ENCODE measurements around the gene PCDHGA5.

Gene PCDHGA5

DNA sequence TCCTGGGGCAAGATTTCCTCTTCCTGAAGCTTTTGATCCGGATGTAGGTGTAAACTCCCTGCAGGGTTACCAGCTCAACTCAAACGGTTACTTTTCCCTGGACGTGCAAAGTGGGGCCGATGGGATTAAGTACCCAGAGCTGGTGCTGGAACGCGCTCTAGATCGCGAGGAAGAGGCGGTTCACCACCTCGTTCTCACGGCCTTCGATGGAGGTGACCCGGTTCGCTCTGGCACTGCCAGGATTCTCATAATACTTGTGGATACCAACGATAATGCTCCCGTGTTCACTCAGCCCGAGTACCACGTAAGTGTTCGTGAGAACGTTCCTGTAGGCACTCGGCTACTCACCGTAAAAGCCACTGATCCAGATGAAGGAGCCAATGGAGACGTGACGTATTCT, 8.3 kb upstream of the PCDHGA5 start:
- no peak overlapping the region for H3K4ac ChIP-seq (ENCODE audit: low read depth in 1 of 2, low read length in 2 of 2)
- H3K36me3 ChIP-seq (ENCODE audit: control insufficient read depth in 1 of 2, insufficient read depth in 2 of 2, low read depth in 1 of 2, low read length in 2 of 2): no peaks in the 10 kb centered on the region

DNA sequence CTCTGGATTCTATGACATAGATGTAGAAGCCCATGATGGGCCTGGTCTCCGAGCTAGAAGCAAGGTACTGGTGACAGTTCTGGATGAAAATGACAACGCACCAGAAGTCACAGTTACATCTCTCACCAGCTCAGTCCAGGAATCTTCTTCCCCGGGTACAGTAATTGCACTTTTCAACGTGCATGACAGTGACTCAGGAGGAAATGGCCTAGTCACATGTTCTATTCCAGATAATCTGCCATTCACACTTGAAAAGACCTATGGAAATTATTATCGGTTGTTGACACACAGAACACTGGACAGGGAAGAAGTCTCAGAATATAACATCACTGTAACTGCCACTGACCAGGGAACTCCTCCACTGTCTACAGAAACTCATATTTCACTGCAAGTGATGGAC, 7.8 kb upstream of the PCDHGA5 start:
- Histone ChIP-seq H4K8ac (ENCODE audit: low read length) (no peak overlapping the region), H3K4me1 (ENCODE audit: control insufficient read depth, insufficient read depth, low read depth, low read length) (peaks cover 1% of the 10 kb centered on the region), H3K27ac (ENCODE audit: low read length, poor library complexity, severe bottlenecking) (no peak overlapping the region), H3K4ac (ENCODE audit: low read depth in 1 of 2, low read length in 2 of 2) (no peak overlapping the region), H3K23ac (ENCODE audit: low read length in 2 of 2) (no peak overlapping the region), H3K27me3 (ENCODE audit: control insufficient read depth in 1 of 2, insufficient read depth in 1 of 2, low read length in 2 of 2) (no peaks in the 10 kb centered on the region), H3K4me3 (ENCODE audit: insufficient read depth in 1 of 2, low read depth in 1 of 2, low read length in 2 of 2) (no peak overlapping the region), H2BK15ac (ENCODE audit: low read depth, poor library complexity, severe bottlenecking) (no peak overlapping the region), H2AFZ (ENCODE audit: low read depth, low read length) (no peak overlapping the region), H3K4me2 (ENCODE audit: low read length, poor library complexity, severe bottlenecking) (no peak overlapping the region), H2BK120ac (ENCODE audit: low read depth, low read length) (no peak overlapping the region), H3K9ac (ENCODE audit: low read length) (no peak overlapping the region), H2BK12ac (ENCODE audit: low read length in 2 of 2) (no peak overlapping the region), H3K9me3 (ENCODE audit: control insufficient read depth, low read length) (peaks cover 69% of the 10 kb centered on the region), H3K14ac (ENCODE audit: low read length in 2 of 2) (no peak overlapping the region), H3K18ac (ENCODE audit: low read depth in 1 of 2, low read length in 2 of 2) (no peak overlapping the region), H3K36me3 (ENCODE audit: control insufficient read depth in 1 of 2, insufficient read depth in 2 of 2, low read depth in 1 of 2, low read length in 2 of 2) (no peaks in the 10 kb centered on the region), H2BK5ac (ENCODE audit: low read depth, low read length, poor library complexity, severe bottlenecking) (no peak overlapping the region), H3K79me1 (replicated peaks; ENCODE audit: low read length, poor library complexity, severe bottlenecking) (no peaks in the 10 kb centered on the region), H2AK5ac (ENCODE audit: low read length, severe bottlenecking) (no peak overlapping the region), H4K91ac (ENCODE audit: low read length) (no peak overlapping the region)
- no peak for DNase-seq
- WGBS: 80% methylated on average over 5 of the region's 5 CpGs

More for the DNA sequence above, 8.3 kb upstream of the PCDHGA5 start:
- Histone ChIP-seq H3K18ac (ENCODE audit: low read depth in 1 of 2, low read length in 2 of 2) (no peak overlapping the region), H4K91ac (ENCODE audit: low read length) (no peak overlapping the region), H2AFZ (ENCODE audit: low read depth, low read length) (no peak overlapping the region), H2BK5ac (ENCODE audit: low read depth, low read length, poor library complexity, severe bottlenecking) (no peak overlapping the region), H3K79me1 (replicated peaks; ENCODE audit: low read length, poor library complexity, severe bottlenecking) (no peaks in the 10 kb centered on the region), H3K23ac (ENCODE audit: low read length in 2 of 2) (no peak overlapping the region), H3K9ac (ENCODE audit: low read length) (no peak overlapping the region), H3K4me3 (ENCODE audit: insufficient read depth in 1 of 2, low read depth in 1 of 2, low read length in 2 of 2) (peak overlapping the region in 1 of 2 experiments; percentile 73), H2BK120ac (ENCODE audit: low read depth, low read length) (no peak overlapping the region), H3K9me3 (ENCODE audit: control insufficient read depth, low read length) (peaks cover 69% of the 10 kb centered on the region), H2AK5ac (ENCODE audit: low read length, severe bottlenecking) (no peak overlapping the region), H4K8ac (ENCODE audit: low read length) (no peak overlapping the region), H3K27me3 (ENCODE audit: control insufficient read depth in 1 of 2, insufficient read depth in 1 of 2, low read length in 2 of 2) (no peaks in the 10 kb centered on the region), H3K14ac (ENCODE audit: low read length in 2 of 2) (no peak overlapping the region), H3K4me1 (ENCODE audit: control insufficient read depth, insufficient read depth, low read depth, low read length) (peaks cover 1% of the 10 kb centered on the region), H3K4me2 (ENCODE audit: low read length, poor library complexity, severe bottlenecking) (no peak overlapping the region), H2BK12ac (ENCODE audit: low read length in 2 of 2) (no peak overlapping the region), H3K27ac (ENCODE audit: low read length, poor library complexity, severe bottlenecking) (no peak overlapping the region), H2BK15ac (ENCODE audit: low read depth, poor library complexity, severe bottlenecking) (no peak overlapping the region)
- no peak for DNase-seq
- 94% methylated on average over 24 of the region's 24 CpGs for WGBS

DNA sequence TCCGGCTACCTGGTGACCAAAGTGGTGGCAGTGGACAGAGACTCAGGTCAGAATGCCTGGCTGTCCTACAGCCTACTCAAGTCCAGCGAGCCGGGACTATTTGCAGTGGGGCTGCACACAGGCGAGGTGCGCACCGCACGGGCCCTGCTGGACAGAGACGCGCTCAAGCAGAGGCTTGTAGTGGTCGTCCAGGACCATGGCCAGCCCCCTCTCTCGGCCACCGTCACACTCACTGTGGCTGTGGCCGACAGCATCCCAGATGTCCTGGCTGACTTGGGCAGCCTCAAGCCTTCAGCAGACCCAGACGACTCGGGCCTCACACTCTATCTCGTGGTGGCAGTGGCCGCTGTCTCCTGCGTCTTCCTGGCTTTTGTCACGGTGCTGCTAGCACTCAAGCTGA, 7.0 kb upstream of the PCDHGA5 start:
- Histone ChIP-seq H4K8ac (ENCODE audit: low read length) (no peak overlapping the region), H3K23ac (ENCODE audit: low read length in 2 of 2) (no peak overlapping the region), H2BK12ac (ENCODE audit: low read length in 2 of 2) (no peak overlapping the region), H3K36me3 (ENCODE audit: control insufficient read depth in 1 of 2, insufficient read depth in 2 of 2, low read depth in 1 of 2, low read length in 2 of 2) (no peaks in the 10 kb centered on the region), H2AK5ac (ENCODE audit: low read length, severe bottlenecking) (no peak overlapping the region), H3K27me3 (ENCODE audit: control insufficient read depth in 1 of 2, insufficient read depth in 1 of 2, low read length in 2 of 2) (no peaks in the 10 kb centered on the region), H4K91ac (ENCODE audit: low read length) (no peak overlapping the region), H2BK5ac (ENCODE audit: low read depth, low read length, poor library complexity, severe bottlenecking) (no peak overlapping the region), H3K9ac (ENCODE audit: low read length) (no peak overlapping the region), H3K14ac (ENCODE audit: low read length in 2 of 2) (no peak overlapping the region), H3K18ac (ENCODE audit: low read depth in 1 of 2, low read length in 2 of 2) (no peak overlapping the region), H3K4me3 (ENCODE audit: insufficient read depth in 1 of 2, low read depth in 1 of 2, low read length in 2 of 2) (peak overlapping the region in 1 of 2 experiments; percentile 19), H2AFZ (ENCODE audit: low read depth, low read length) (no peak overlapping the region), H3K27ac (ENCODE audit: low read length, poor library complexity, severe bottlenecking) (no peak overlapping the region), H3K79me1 (replicated peaks; ENCODE audit: low read length, poor library complexity, severe bottlenecking) (no peaks in the 10 kb centered on the region), H3K9me3 (ENCODE audit: control insufficient read depth, low read length) (peaks cover 70% of the 10 kb centered on the region), H3K4ac (ENCODE audit: low read depth in 1 of 2, low read length in 2 of 2) (no peak overlapping the region), H2BK120ac (ENCODE audit: low read depth, low read length) (no peak overlapping the region), H3K4me1 (ENCODE audit: control insufficient read depth, insufficient read depth, low read depth, low read length) (no peaks in the 10 kb centered on the region), H3K4me2 (ENCODE audit: low read length, poor library complexity, severe bottlenecking) (no peak overlapping the region), H2BK15ac (ENCODE audit: low read depth, poor library complexity, severe bottlenecking) (no peak overlapping the region)
- WGBS: 88% methylated on average over 19 of the region's 19 CpGs
- DNase-seq: no peak

DNA sequence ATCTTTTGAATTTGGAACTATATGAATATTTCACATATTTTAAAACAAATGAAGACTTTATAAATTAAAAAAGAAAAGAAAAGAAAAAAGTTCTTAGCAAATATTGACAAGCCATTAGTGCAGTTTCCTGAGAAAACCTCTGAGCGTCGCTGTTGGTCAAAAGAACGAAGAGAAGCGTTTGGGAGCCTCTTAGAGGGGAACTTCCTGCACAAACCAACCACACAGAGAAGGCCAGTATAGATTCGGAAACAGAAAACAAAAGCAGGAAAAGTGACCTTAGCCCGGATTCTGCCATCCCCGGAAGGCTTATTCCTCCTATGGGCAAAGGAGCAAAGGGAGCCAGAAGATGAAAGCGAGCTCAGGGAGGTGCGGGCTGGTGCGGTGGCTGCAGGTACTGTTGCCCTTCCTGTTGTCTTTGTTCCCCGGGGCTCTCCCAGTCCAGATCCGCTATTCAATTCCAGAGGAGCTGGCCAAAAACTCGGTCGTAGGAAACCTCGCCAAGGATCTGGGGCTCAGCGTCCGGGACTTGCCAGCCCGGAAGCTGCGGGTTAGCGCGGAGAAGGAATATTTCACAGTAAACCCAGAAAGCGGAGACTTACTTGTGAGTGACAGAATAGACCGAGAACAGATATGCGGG, 4.1 kb upstream of the PCDHGA5 start, which contains the start of gene PCDHGB2:
Gene PCDHGB2, plus strand, starts transcription at position 205 of the 637 bp plus-strand sequence. Its CDS starts 142 bp downstream, at position 347.
- H3K4me3 ChIP-seq (ENCODE audit: insufficient read depth in 1 of 2, low read depth in 1 of 2, low read length in 2 of 2): peak within 1 kb of the TSS in 1 of 2 experiments; percentile 70
- no peaks in the 10 kb centered on the region for H3K4me1 ChIP-seq (ENCODE audit: control insufficient read depth, insufficient read depth, low read depth, low read length)
- no peak within 1 kb of the TSS for H3K27ac ChIP-seq (ENCODE audit: low read length, poor library complexity, severe bottlenecking)
- no peak within 1 kb of the TSS for H2BK120ac ChIP-seq (ENCODE audit: low read depth, low read length)
- DNase-seq: peak; percentile 1
- no peak within 1 kb of the TSS for H3K18ac ChIP-seq (ENCODE audit: low read depth in 1 of 2, low read length in 2 of 2)
- no peak within 1 kb of the TSS for H3K23ac ChIP-seq (ENCODE audit: low read length in 2 of 2)
- H3K27me3 ChIP-seq (ENCODE audit: control insufficient read depth in 1 of 2, insufficient read depth in 1 of 2, low read length in 2 of 2): no peaks in the 10 kb centered on the region
- H2BK12ac ChIP-seq (ENCODE audit: low read length in 2 of 2): no peak within 1 kb of the TSS
- WGBS: 74% methylated on average over 23 of the region's 24 CpGs
- H3K36me3 ChIP-seq (ENCODE audit: control insufficient read depth in 1 of 2, insufficient read depth in 2 of 2, low read depth in 1 of 2, low read length in 2 of 2): no peaks in the 10 kb centered on the region
- H4K8ac ChIP-seq (ENCODE audit: low read length): no peak within 1 kb of the TSS
- H2BK15ac ChIP-seq (ENCODE audit: low read depth, poor library complexity, severe bottlenecking): no peak within 1 kb of the TSS
- H3K14ac ChIP-seq (ENCODE audit: low read length in 2 of 2): no peak within 1 kb of the TSS
- no peak within 1 kb of the TSS for H3K4ac ChIP-seq (ENCODE audit: low read depth in 1 of 2, low read length in 2 of 2)
- H4K91ac ChIP-seq (ENCODE audit: low read length): no peak within 1 kb of the TSS
- H2BK5ac ChIP-seq (ENCODE audit: low read depth, low read length, poor library complexity, severe bottlenecking): no peak within 1 kb of the TSS
- no peak within 1 kb of the TSS for H2AFZ ChIP-seq (ENCODE audit: low read depth, low read length)
- H2AK5ac ChIP-seq (ENCODE audit: low read length, severe bottlenecking): no peak within 1 kb of the TSS
- no peak within 1 kb of the TSS for H3K9ac ChIP-seq (ENCODE audit: low read length)
- no peaks in the 10 kb centered on the region for H3K79me1 ChIP-seq (replicated peaks; ENCODE audit: low read length, poor library complexity, severe bottlenecking)
- H3K9me3 ChIP-seq (ENCODE audit: control insufficient read depth, low read length): peaks cover 78% of the 10 kb centered on the region
- H3K4me2 ChIP-seq (ENCODE audit: low read length, poor library complexity, severe bottlenecking): no peak within 1 kb of the TSS
